Choroid plexus epithelial cell (primary cell): ENCODE data around the gene SLAMF8.

Experiments
- DNase-seq: peaks from one replicate; pipeline ENCODE4 v3.0.0-alpha.2; 2010; ENCODE audit warnings: low read depth
- H3K4me3 ChIP-seq: 2 replicates; pipeline ENCODE4 v1.5.1; 2011; ENCODE audit warnings: low read depth, mild to moderate bottlenecking, control low read depth, low read length, moderate library complexity
- CTCF ChIP-seq: conservative IDR thresholded peaks from 2 replicates; pipeline ENCODE4 v1.5.1; 2011; ENCODE audit warnings: low read depth, mild to moderate bottlenecking, control low read depth, inconsistent platforms, low read length, moderate library complexity

Gene SLAMF8

DNA sequence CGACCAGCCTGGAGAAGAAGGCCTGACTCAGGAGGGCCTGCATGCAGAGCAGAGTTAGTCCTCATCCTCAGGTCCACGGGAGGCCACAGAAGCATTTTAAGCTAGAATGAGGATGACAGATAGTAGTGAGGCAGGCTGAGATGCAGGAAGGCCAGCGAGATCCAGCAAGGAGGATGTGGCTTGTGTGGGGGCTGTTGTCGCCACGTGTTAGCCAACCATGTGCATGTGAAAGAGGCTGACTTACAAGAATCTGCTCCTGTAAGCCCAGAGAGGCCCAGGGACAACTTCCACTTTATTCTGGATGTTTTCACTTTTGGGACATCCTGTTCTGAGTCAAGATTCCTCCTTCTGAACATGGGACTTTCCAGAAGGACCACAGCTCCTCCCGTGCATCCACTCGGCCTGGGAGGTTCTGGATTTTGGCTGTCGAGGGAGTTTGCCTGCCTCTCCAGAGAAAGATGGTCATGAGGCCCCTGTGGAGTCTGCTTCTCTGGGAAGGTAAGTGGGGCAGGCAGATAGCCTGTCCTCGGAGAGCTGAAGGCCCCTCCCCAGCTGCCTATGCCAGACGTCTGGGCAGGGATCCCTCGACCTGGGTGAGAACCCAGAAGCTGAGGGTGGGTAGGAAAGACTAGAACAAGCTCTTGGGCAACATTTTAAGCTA lies at the start of gene SLAMF8:
TSS of gene SLAMF8 (plus strand) at position 433 of the 661 bp plus-strand sequence. CDS start at position 459, 26 bp downstream.
- TF ChIP-seq CTCF, result no peak
- DNase-seq, result no peak
- H3K4me3 ChIP-seq, result no peak within 1 kb of the TSS

DNA sequence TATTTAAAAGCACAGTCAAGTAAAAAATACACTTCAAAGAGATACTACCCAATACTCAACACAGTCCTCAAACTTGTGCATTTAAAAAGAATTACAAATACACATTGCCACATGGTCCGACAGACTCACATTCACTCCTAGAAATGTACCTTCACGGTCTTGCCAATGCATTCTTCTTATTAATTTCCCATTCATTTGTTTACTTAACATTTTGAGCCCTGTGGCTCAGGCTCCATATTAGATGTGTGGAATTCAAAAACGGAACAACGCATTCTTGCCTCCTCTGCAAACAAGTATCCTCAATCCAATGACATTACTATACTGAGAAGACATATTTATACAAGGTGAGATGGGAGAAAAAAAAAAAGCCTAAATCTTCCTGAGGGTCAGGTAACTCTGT lies 48.4 kb upstream of the SLAMF8 start:
- no peak overlapping the region for H3K4me3 ChIP-seq
- no peak for TF ChIP-seq CTCF
- peak; percentile 27 for DNase-seq

- no peak overlapping the region for H3K4me3 ChIP-seq
- TF ChIP-seq CTCF, result no peak
- DNase-seq, result peak; percentile 72
These were observed 47.2 kb upstream of the SLAMF8 start for GRCh38 chr1:159779403-159779851.

- peak; percentile 96 for TF ChIP-seq CTCF
- DNase-seq, result peak; percentile 99
- H3K4me3 ChIP-seq, result peak within 1 kb of the TSS; percentile 85
These were observed 45.8 kb upstream of the SLAMF8 start, which contains the start of gene DUSP23 for GRCh38 chr1:159780583-159781582. Gene DUSP23, plus strand, starts transcription at chr1:159780962. Its CDS starts 139 bp downstream, at chr1:159781101.

GRCh38 chr1:159781992-159782391 lies 44.7 kb upstream of the SLAMF8 start:
- no peak for DNase-seq
- no peak for TF ChIP-seq CTCF
- no peak overlapping the region for H3K4me3 ChIP-seq

DNA sequence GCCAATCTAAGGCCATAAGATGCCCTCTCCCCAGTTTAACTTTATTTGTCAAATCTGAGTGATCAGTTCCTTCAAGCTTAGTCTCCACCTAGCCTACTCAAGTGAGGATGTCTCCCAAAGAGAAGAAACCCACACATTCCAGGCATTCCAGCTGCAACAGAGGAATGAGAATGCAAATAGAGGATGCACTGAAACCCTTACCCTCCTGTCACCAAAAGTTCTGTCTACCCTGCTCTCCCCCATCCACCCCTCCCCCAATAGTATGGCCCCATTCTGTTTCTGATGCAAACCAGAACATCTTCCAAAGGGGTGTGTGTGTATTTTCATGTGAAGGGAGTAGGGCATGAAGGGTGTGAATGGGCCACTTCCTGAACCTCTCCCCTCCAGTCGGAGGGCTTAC lies 42.9 kb upstream of the SLAMF8 start:
- no peak for TF ChIP-seq CTCF
- peak; percentile 5 for DNase-seq
- no peak overlapping the region for H3K4me3 ChIP-seq
